ENCODE measurements around the gene CREBRF.

The CREBRF gene

DNA sequence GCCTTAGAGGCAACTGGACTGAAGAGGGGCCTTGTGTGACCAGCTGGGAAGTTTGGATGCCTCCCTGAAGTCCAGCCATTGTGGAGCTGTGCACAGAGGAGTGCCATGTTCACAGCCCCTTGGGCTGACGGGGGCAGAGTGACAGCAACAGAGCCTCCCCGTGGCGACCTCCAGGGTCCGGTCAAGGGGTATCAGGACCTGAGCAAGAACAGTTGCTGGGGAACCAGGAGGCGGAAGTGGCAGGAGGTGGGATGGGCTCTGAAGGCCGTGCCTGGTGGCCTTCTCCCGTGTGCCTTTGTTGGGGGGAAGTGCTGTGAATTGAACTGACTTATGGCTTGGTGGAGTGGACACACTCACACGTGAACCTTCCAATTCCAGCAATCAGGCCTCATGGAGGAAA lies 102.2 kb downstream of the CREBRF start:
- DNase-seq, result no peak

DNA sequence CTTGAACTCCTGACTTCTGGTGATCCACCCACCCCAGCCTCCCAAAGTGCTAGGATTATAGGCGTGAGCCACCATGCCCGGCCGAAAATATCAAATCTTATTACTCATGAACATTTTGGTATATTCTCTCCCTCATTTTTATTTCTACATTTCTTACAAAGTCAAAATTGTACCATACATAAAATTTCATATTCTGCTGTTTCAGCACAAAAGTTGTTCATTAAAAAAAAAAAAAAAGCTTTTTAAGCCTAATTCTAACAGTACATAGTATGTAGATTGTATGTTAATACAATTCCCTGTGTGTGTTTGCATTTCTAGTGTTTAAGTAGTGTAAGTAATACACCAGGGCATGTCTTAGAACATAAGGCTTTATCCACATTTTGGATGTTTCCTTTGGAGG lies 103.1 kb downstream of the CREBRF start:
- no peak for DNase-seq

DNA sequence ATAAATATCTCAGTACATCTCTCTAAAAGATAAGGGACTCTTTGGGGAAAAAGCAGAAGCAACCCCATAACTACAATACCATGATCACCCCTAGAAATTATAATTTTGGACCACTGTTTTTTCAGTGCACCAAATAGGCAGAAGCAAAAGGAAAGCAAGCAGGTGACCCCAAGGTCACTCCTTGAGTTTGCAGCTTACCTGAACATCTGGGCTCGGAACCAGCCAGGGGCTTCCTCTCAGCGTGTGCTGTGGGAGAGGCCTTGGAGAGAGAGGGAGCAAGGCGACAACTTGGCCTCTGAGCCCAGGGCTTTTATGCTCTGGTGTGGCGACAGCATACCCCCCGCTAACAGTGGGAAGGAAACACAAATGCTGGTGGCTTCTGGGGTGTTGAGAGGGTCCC lies 105.0 kb downstream of the CREBRF start:
- no peak for DNase-seq

DNA sequence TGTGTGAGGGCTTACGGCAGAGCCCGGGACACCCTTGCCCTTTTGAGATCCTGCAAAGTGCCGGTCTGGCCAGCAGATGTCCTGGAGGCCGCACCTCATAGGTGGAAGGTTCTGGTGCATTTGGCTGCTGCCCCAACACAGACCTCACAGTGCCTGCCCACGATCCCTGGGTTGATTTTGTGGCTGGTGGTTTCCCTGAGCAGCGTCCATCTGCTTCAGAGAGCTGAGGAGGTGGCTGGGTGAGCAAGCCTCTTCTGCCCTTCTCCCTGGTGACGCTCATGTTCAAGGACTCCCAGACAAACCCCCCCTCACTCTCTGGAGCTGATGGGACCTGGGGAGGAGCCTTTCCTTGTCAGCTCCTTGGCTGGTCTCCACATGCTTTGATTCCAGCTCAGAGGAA lies 107.1 kb downstream of the CREBRF start:
- DNase-seq, result no peak

- no peak for DNase-seq
Measured at GRCh38 chr5:173165177-173166016, 109.2 kb downstream of the CREBRF start.

GRCh38 chr5:173172166-173172565 lies 116.0 kb downstream of the CREBRF start:
- no peak for DNase-seq

- DNase-seq, result no peak
Measured at GRCh38 chr5:173175523-173175922, 119.4 kb downstream of the CREBRF start.

DNA sequence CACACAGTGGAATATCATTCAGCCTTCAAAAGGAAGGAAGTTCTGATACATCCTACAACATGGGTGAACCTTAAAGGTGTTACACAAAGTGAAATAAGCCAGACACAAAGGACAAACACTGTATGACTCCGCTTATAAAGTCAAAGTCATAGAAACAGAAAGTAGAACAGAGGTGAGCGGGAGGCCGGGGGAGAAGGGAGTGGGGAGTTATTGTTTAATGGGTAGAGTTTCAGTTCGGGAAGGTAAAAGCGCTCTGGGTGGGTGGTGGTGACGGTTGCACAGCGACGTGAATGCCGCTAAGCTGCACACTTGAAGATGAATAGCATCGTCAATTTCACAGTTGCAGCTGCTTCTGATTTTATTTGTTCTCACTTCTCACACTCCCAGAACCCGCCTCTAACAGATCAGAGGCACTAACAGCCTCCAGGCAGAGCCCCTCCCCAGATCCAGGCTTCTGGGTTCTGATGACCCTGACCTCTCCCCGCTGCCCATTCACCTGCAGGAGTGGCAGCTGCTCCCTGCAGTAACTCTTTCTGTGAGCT lies 122.3 kb downstream of the CREBRF start:
- DNase-seq, result no peak

DNA sequence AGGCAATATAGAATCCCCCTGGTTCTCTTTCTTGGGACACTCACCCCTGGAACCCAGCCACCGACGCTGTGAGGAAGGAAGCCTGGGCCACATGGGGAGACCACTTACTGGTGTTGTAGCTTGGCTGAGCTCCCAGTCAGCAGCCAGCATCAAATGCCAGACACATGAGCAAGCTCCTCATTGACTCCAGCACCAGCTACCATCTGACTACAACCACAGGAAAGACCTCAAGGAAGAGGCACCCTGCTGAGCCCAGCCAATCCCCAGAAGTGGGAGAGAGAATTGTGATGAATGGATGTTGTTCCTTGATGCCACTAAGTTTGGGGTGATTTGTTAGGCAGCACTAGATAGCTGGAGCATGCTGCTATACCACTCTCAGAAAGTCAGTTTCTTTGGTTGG lies 124.2 kb downstream of the CREBRF start:
- no peak for DNase-seq

DNA sequence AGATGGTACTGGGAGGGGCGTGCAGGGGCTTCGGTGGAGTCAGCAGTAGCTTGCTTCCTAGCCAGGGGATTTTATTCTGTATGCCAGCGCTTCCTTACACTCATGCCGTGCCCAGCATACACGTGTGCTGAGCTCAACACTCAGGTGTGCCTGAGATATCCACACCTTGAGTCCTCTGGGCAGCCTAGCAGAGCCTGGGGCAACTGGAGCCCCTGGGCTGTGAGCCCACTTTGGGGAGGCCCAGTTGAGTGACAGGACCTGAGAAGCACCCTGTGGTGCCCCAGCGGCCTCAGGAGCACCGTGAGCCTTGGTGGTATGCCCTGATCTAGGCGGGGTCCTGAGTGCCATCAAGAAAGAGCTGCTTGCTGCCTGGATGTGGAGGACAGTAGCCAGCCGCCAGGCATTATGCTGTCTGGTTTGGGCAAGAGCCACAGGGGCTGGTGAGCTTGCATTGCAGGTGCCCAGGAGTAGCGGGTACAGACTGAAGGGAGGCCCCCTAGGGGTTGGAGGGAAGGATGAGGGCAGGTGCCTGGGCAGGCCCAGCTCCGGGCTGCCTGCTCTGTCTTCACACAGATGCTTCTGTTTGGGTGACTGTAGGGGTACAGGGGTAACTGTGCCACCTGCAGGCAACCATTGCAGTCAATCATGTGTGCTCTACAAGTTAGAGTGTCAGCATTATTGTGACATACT lies 131.0 kb downstream of the CREBRF start:
- no peak for DNase-seq

DNA sequence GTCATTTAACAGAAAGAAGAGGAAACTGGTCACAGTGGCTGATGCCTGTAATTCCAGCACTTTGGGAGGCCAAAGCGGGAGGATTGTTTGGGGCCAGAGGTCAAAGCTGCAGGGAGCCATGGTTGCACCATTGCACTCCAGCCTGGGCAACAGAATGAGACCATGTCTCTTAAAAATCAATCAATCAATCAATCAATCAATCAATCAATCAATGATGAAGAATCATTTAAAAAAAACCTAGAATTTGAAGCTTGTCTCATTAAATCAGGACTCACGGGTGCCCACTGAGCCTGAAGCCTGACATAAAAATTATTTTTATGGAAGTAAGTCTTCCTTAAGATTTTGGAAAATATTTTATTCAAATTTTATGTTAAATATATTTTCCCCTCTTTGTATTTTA lies 132.1 kb downstream of the CREBRF start:
- DNase-seq, result no peak
